ENCODE results near the gene VGLL3. TPM values are rescaled to one million over a fixed set of nuclear protein-coding genes. Genes with fewer than 3 reads are reported as not detected.

The VGLL3 gene
- polyA plus RNA-seq, 4 donors, result 5.2 to 9.3 (median 7.1) TPM

DNA sequence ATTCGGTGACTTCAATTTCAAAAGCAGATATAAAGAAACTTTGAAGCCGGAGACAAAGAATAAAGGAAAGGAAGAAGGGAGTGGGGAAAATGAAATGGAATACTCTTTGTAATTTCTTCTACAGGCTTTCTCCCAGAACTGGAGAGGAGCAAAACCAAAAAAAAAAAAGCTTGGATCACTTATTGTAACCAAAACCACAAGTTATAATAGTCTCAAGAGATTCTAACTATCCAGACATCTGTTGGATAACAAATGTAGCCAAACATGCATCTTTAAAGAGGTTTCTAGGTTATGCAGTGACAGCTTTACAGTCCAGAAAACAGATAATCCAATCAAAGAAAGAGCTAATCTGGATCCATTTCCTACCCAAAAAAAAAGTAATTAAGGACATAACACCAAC, 36.2 kb downstream of the VGLL3 start:
- no peak for DNase-seq (ENCODE audit: low read depth in 4 of 4, low spot score in 3 of 4)

DNA sequence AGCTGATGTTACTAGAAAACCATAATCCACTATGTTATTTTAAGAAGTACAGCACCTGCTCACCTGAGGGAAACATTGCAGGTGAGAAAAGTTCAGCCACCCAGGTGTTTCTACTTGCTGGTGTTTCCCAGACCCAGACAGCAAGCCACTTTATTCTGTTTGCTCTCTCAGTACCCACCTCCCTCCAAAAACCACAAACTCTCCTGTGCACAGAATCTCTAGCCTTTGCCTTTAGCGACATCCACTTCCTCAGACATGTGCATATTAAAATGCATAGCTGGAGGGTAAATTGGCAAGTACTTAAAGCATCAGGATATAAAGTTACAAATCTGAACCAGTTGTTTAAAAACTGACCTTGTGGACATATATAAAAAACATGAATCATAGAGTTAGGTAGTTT, 36.7 kb downstream of the VGLL3 start:
- DNase-seq (ENCODE audit: low read depth in 4 of 4, low spot score in 3 of 4), result no peak

DNA sequence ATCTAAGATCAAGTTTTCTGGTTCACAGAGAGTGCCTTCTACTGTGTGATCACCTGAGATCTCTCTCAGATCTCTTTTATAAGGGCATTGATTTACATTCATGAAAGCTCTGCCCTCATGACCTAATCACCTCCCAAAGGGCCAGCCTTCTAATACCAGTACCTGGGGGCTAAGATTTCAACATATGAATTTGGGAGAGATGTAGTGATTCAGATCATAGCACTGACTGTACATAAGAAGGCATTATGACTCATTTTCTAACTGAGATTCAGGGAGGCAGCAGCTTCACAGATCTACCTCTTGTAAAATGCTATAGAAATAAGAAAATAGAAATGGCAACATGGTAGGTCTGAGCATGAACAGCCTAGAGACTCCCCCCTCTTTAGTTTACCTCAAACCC, 39.6 kb downstream of the VGLL3 start:
- DNase-seq (ENCODE audit: low read depth in 4 of 4, low spot score in 3 of 4), result no peak

DNA sequence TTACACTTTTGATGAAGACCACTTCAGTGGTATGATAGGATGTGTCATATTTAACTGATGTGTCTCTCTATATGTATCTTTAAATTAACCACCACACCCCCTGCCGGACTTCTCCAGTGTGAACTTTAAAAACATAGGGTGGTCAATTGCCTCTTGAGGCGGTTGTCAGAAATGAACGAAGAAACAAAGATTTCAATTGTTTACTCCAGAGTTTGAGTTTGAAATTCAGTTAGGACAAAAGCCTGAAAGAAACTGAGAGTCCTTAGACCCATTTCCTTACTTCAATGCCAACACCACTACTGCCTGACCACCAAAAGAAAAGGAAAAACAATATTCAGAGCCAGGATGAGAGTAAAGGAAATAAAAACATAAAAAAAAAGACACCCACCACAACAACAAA, 40.2 kb downstream of the VGLL3 start:
- no peak for DNase-seq (ENCODE audit: low read depth in 4 of 4, low spot score in 3 of 4)

DNA sequence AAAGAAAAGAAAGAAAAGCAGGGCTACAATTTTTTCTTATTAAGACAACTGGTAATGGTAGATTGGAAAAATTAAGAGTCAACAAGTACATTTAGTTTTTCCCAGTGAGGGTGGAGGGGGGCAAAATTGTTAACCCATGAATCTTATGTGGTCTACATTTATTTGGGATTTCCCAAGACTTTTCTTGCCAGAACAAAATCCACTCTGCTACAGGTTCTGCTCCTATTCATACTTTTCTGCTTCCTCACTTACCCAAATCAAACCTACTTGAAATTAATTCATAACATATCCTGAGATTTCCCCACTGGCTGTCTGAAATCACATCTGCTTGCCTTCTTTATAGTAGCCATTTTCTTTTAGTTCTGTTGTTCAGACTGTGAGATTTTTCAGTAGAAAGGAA, 41.1 kb downstream of the VGLL3 start:
- DNase-seq (ENCODE audit: low read depth in 4 of 4, low spot score in 3 of 4), result no peak

DNA sequence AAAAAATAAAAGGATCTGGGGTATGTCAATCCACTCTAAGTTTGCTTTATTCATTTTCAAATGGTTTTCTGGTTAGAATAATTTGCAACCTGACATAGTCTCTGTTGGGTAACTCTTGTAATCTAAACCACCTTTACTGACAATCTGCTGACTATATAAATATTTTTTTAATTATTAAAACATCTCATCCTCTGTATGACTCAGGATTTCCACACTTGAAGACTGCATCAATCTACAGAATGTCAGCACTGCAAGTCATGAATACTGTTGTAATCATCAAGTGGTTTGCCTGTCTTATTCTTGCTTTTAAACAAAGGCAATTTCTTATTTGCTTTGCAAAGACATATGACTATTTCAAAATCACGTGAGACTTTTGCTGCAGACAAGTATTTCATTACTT, 42.1 kb downstream of the VGLL3 start:
- no peak for DNase-seq (ENCODE audit: low read depth in 4 of 4, low spot score in 3 of 4)

DNA sequence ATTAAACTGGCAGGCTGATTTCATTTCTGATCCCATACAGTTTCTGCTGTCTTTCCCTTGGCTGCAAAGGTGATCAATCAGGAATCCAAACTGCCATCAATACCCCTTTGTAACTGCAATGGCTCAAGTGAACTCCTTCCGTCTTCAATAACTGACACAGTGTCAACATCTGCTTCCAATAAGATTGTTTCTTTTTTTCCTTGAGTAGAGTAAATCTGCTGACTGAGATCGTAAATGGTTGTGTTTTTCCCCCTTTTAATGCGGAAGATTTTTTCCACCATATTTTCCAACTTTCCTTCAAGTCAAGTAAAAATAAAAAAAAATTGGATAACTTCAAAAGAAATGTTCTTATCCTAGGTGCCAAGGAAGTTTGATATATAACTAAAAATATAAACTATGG, 48.7 kb downstream of the VGLL3 start:
- no peak for DNase-seq (ENCODE audit: low read depth in 4 of 4, low spot score in 3 of 4)

DNA sequence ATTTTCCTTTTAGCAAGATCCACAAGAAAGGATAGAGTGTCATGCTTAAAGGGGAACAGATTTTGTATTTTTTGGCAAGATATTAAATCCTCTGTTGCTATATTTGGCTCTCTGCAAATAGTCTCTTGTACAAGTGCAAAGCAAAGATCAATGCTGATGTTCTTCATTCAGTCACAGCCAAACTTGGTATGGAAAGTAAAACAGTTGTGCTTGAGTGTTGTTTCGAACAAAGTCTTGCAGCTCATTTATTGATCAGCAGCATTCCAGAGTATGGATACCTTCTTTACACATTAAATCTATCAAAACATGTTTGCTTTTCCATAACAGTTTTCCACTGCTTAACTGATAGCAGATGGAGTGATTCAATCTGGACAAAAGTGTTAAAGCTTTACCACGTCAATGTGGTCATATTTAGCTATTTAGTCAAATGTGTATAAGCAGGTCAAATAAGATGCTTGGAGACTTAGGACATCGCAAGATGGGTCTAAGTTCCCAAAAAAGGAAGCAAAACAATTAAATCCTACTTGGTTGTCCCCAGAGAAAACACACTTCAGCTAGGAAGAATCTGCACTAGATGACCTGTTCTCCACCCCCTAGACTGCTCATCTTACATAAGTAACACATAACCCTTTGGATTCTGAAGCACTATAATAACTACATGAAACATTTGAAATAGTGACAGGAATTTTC, 52.4 kb downstream of the VGLL3 start:
- DNase-seq (ENCODE audit: low read depth in 4 of 4, low spot score in 3 of 4), result no peak

DNA sequence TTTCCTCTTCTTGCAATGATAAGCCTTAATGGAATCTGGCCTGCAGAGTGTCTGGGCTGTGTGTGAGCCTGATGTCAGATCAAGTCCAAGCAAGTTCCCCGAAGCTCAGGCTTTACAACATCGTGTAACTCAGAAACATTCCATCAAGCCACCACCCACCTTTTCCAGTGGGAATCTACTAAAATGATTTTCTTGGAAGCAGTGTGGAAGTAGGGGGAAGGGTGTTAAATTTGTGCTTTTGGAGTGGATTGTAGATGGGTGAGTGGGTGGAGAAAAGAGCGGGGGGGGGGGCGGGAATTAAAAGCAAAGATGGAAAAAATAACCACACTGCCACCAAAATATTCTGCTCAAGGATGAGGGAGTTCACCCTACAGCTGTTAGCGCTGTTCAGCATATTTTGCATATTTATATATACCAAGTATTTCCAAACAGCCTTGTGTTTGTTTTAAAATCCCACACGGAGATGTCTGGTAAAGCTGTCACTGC, 53.6 kb downstream of the VGLL3 start:
- no peak for DNase-seq (ENCODE audit: low read depth in 4 of 4, low spot score in 3 of 4)

DNA sequence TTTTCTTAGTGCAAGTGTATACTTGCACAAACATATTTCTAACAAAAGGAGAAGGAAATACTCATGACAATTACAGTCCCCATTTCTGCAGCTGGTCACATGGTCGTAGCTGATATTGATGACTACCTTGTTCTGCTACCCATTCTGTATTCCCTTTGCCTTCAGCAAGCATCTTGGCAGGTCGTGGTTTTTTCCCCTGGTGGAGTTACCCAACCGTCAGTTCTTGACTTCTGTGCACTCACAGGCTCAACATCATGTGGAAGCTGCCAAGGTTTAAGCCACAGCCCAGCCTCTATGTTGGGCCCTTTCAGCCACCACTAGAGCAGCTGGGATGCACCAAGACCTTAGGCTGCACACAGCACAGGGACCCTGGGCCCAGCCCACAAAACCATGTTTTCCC, 56.1 kb downstream of the VGLL3 start:
- DNase-seq (ENCODE audit: low read depth in 4 of 4, low spot score in 3 of 4), result no peak

DNA sequence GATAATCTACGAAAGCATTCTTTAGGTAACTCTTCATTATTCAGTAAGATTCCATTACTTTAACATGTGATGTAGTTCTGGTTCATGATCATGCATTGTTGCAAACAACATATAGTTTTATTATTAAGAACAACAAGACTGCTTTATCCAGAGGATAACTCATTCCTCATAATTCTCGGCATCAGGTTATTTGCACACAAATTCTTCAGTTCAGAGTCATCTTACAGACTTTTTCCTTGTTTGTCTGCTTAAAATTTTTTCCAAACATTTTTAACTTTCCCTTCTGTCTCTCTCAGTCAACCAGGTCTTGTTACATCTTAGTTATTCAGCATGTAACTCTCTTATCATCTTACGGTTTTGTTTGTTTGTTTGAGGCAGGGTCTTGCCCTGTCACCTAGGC, 60.1 kb downstream of the VGLL3 start:
- DNase-seq (ENCODE audit: low read depth in 4 of 4, low spot score in 3 of 4), result no peak

DNA sequence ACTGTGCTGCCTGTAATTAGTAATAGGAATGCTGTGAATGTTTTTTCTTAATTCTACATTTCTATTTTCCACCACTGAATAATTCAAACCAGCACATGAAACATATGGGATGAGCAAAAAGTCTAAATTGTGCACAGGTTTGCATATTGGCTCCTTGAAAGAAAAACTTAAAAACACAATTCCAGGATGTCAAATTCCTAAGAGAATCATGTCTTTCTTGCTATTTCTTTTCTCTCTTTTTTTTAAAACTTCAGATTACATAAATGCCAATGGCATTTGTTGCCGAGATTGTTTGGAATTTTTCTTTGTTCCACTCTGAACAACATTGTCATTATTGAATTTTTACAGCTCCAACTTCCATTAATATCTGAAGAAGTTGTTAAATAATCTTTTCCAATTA, 60.8 kb downstream of the VGLL3 start:
- no peak for DNase-seq (ENCODE audit: low read depth in 4 of 4, low spot score in 3 of 4)

DNA sequence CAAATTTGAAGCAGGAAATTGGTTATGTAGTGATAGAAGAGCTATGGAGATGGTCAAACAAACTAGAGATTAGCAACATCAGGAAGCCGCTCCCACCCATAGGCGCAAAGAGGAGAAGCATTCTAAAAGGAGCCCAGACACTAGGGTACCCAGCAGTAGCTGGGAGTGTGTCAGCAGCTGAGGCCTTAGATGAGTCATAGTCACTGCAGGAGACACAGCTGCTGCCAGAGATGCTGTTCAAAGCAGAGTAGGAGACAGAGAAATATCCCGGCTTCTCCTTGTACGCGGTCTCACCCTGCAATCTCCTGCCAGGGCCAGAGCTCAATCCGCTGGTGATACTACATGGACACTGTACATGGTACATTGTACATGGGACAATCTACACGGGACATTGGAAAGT, 61.9 kb downstream of the VGLL3 start:
- DNase-seq (ENCODE audit: low read depth in 4 of 4, low spot score in 3 of 4), result no peak

DNA sequence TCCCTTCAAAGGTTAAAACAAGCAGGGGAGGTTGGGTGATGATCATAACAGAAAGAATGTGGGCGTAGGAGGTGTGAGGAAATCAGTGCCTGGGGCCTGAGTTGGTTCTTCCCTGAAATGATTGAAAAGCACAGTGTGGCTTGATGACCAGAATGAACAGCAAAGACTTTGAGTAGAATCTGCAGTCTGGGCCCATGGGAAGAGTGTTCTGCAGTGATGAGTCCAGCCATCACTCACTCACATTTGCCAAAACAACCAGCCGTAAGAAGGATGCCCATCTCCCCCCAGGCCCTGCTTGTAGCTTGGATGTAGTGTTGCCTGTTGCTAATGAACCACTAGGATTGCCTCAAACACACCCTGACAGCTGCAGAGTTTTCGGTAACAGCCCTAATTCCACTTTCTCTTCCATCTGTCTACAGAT, 67.9 kb downstream of the VGLL3 start:
- no peak for DNase-seq (ENCODE audit: low read depth in 4 of 4, low spot score in 3 of 4)

DNA sequence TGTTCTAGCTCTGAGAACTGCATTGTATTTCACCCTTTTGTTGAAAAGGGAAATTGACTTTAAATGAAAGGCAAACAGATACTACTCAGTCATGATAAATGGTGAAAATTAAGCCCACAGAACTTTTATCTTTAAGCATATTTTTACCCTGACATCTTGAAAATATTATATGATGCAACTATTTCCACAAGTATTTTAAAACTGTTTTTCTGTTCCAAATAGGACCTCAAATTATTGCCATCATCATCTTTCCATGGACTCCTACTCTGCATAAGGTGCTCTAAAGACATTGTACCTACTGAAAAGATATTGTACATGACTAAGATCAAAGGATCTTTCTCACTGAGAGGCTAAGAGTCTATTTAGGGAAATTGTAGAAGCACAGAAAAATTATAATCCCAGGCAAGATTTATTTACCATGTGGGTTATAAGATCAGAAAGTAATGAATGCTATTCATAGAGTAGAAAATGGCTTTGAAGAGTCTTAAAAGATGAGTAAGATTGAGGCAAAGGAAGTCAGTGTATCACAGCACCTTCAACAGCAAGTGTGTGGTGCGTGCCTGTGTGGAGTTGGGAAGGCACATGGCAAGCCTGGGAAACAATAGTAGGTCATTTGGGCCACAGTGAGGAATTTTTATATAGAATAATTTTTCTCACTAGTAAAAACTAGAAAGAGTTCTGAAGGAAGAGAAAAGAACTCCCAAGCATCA, 68.8 kb downstream of the VGLL3 start:
- no peak for DNase-seq (ENCODE audit: low read depth in 4 of 4, low spot score in 3 of 4)

DNA sequence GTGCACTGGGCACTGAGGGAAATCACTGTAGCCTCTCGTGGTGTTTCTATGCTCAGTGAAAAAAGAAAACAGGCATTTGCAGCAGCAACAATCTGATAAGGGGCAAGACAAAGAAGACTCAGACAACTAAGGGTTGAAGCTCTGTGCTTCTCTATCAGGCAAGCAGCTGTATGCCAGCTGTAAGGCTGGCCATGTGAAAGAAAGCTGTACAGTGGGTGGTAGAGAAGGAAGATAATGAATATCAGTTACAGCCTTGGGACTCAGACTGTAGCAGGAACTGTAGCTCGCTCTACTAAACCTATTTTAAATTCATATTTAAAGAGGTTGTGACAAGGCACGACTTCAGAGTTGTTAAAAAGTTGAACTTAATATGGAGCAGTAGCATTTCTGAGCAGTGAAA, 76.3 kb downstream of the VGLL3 start:
- no peak for DNase-seq (ENCODE audit: low read depth in 4 of 4, low spot score in 3 of 4)

DNA sequence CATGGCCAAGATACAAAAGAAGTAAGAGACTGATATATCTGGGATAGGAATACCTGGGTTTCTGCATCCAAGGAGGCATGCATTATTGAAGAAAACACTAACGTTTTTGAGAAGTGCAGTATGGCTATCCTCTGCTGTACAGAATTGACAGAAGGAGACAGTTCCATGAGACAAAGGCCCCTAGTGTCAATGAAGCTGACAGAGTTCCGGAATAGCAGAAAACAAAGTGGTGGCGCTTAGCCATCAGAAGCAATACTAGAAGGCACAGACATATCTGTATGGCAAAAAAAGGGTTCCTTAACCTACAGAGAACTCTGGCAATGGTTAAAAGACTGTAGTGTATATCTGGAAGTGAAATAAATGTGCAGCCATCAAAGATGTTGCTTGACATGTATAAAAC, 77.8 kb downstream of the VGLL3 start:
- no peak for DNase-seq (ENCODE audit: low read depth in 4 of 4, low spot score in 3 of 4)

DNA sequence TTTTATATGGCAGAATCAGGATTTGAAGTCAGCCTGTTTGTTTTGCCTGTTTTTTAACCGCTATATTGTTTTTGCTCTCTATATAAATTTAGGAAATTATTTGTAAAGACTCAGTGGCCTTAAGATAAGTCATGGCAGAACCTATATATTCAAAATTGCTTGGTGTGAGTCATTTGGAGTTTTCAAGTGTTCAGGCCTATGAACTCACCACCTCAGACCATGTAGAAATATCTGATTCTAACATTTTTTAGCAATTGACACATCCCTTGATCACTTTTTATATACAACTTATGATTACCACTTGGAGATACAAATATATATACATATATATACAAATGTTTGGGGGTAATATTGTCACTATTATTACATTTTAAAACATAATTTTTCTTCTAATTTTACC, 95.7 kb downstream of the VGLL3 start:
- DNase-seq (ENCODE audit: low read depth in 4 of 4, low spot score in 3 of 4), result no peak

DNA sequence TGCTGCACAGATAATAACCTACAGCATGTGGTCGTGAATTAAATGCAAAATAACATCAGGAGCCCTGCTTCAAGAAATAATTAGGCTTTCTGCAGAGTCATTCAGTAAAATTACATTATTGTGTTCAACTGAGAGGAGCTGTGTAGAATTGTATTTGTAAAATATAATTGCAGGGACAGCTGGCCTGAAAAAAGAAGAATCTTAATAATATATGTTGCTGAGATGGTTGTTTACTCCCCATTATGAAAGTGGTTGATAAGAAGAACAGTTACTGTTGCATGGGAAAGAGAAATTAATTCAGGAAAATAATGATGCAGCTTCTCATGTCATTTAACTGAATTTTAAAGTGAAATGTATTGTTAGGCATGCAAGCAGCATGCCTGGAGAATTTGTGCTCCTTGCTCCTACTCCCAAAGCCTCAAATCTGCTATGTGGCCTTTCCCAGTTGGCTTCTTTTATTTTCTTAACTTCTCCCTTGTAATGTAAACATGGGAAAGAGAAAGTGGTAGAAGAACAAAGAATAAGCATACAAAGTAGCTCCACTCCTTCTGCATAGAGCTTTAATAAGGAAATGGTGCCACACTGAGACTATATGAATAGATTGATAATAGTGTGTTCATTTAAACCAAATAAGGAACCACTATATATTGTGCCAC, 100.1 kb downstream of the VGLL3 start:
- DNase-seq (ENCODE audit: low read depth in 4 of 4, low spot score in 3 of 4), result no peak

Data from left renal pelvis (tissue), 4 donors.